H1 (cell line): ENCODE data around the gene UBXN11. TPM values are rescaled to one million over a fixed set of nuclear protein-coding genes. Genes with fewer than 3 reads are reported as not detected.

ENCODE experiments used
- RBBP5 ChIP-seq: IDR thresholded peaks from 2 replicates; pipeline ENCODE4 v1.7.1; 2012; ENCODE audit warnings: low read depth, mild to moderate bottlenecking, inconsistent platforms, low read length, moderate library complexity, borderline replicate concordance
- polyA plus RNA-seq, 7 experiments: library from polyadenylated mRNA; depleted of rRNA in 3 of 7; stranded (reverse) in 5 of 7; unstranded in 2 of 7; fragments of >200 nt in 5 of 7; fragments of 200-250 nt in 2 of 7; gene quantifications; 1 replicate in 5 of 7; 2 replicates in 1 of 7; 4 replicates in 1 of 7; pipeline versions ENCODE4 v1.2.1 to v1.2.3, GENCODE V29; 2011 to 2013; ENCODE audit warnings: missing spikeins in 2 of 7, mixed read lengths in 2 of 7
- total RNA-seq: library from RNA; stranded (reverse); fragmentation: NEBNext Ultra II Directional; extraction: Animal tissue kit (Norgen Biotek cat#: 25700); gene quantifications from 2 replicates; pipeline ENCODE4 v1.2.1, GENCODE V29; 2021
- TF ChIP-seq, protein P1 (sequence below): IDR thresholded peaks from 2 replicates; pipeline ENCODE4 v1.6.1; 2012; ENCODE audit warnings: low read length, inconsistent platforms

UBXN11 gene
- total and polyA plus RNA-seq, 2 of the 8 experiments (the other 6 are each of a cell fraction or from before 2014, with no cell fraction given): 6.3 to 10.4 TPM

DNA sequence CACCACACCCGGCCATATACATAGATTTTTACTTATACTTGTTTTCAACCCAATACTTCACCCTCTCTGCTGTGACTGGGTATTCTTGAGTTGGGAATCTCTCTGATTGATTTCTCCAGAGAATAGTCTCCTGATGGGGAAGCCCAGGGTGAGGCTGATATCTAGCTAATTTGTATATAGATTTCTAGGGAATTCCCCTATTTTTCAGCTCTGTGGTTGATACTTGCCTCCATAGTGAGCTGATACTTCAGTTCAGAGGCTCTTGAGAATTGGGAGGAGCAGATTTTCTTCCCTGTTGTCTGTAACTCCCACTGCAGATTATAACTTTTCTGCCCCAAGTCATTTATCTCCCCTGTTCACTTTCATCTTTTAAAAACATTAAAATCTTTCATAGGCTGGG lies 41.0 kb downstream of the UBXN11 start (continued):
- no peak for TF ChIP-seq RBBP5
- TF ChIP-seq, protein P1, sequence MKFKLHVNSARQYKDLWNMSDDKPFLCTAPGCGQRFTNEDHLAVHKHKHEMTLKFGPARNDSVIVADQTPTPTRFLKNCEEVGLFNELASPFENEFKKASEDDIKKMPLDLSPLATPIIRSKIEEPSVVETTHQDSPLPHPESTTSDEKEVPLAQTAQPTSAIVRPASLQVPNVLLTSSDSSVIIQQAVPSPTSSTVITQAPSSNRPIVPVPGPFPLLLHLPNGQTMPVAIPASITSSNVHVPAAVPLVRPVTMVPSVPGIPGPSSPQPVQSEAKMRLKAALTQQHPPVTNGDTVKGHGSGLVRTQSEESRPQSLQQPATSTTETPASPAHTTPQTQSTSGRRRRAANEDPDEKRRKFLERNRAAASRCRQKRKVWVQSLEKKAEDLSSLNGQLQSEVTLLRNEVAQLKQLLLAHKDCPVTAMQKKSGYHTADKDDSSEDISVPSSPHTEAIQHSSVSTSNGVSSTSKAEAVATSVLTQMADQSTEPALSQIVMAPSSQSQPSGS: no peak
- TF ChIP-seq, all 59 proteins: peak for 0
